ENCODE data around the gene PEX14.

The PEX14 gene

DNA sequence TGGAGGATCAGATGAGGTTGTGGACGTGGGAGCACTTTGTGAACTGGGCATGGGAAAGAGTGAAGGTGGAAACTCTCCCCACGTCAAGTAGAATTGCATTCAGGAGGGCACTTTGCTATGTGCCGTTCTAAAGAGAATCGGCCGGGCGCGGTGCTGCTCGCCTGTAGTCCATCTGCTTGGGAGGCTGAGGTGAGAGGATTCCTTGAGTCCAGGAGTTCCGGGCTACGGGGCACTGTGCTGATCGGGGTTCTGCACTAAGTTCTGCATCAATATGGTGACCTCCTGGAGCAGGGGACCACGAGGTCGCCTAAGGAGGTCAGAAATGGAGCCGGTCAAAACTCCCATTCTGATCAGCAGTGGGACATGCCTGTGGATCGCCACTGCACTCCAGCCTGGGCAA lies 141.9 kb downstream of the PEX14 start:
- no peaks in the 10 kb centered on the region for H3F3A ChIP-seq (ENCODE audit: insufficient read depth, low read length)
- no peak overlapping the region for H3K27ac ChIP-seq (ENCODE audit: low read depth, low read length, poor library complexity, severe bottlenecking)
- no peak overlapping the region for H3K9ac ChIP-seq (ENCODE audit: low read length)
- H3K4me3 ChIP-seq (ENCODE audit: low read depth, low read length, poor library complexity, severe bottlenecking): no peak overlapping the region
- no peaks in the 10 kb centered on the region for H3K79me2 ChIP-seq (ENCODE audit: insufficient read depth, low read length)
- no peaks in the 10 kb centered on the region for H3K27me3 ChIP-seq (ENCODE audit: insufficient read depth, low read length)
- no peaks in the 10 kb centered on the region for H3K9me3 ChIP-seq (ENCODE audit: low read length)
- no peaks in the 10 kb centered on the region for H3K4me1 ChIP-seq (ENCODE audit: insufficient read depth, low read length, severe bottlenecking)
- no peaks in the 10 kb centered on the region for H3K9me2 ChIP-seq (ENCODE audit: low read depth, low read length)
- TF ChIP-seq, protein P1, sequence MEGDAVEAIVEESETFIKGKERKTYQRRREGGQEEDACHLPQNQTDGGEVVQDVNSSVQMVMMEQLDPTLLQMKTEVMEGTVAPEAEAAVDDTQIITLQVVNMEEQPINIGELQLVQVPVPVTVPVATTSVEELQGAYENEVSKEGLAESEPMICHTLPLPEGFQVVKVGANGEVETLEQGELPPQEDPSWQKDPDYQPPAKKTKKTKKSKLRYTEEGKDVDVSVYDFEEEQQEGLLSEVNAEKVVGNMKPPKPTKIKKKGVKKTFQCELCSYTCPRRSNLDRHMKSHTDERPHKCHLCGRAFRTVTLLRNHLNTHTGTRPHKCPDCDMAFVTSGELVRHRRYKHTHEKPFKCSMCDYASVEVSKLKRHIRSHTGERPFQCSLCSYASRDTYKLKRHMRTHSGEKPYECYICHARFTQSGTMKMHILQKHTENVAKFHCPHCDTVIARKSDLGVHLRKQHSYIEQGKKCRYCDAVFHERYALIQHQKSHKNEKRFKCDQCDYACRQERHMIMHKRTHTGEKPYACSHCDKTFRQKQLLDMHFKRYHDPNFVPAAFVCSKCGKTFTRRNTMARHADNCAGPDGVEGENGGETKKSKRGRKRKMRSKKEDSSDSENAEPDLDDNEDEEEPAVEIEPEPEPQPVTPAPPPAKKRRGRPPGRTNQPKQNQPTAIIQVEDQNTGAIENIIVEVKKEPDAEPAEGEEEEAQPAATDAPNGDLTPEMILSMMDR (IDR thresholded peaks at IDR 0.05; ENCODE audit: low read length): no peak
- TF ChIP-seq EZH2 (IDR thresholded peaks at IDR 0.05; ENCODE audit: borderline replicate concordance, low read length): no peak
- H4K20me1 ChIP-seq (ENCODE audit: insufficient read depth, low read length): no peaks in the 10 kb centered on the region
- H3K4me2 ChIP-seq (ENCODE audit: low read length): no peak overlapping the region
- no peak overlapping the region for H2AFZ ChIP-seq (ENCODE audit: low read length)
- no peaks in the 10 kb centered on the region for H3K36me3 ChIP-seq (ENCODE audit: insufficient read depth, low read length)

DNA sequence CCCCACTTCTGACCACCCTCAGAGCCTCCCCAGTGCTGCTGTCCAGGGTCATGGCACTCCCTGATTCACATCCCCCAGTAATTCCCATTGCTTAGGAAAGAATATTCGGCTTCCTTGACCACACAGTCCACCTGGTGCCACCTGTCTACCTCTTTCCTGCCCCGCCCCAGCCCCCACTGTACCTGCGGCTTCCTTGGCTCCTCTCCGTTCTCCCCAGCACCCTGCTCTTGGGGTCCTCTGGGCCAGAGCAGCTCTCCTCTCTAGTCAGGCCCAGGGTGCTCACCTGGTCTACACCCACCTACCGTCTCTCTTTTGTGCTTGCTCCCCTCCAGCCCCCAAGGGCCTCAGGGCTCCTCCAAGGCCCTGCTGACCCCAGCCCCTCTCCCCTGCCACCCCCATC lies 142.6 kb downstream of the PEX14 start:
- Histone ChIP-seq H3K4me3 (ENCODE audit: low read depth, low read length, poor library complexity, severe bottlenecking) (no peak overlapping the region), H3K36me3 (ENCODE audit: insufficient read depth, low read length) (no peaks in the 10 kb centered on the region), H3K4me2 (ENCODE audit: low read length) (no peak overlapping the region), H3K9me3 (ENCODE audit: low read length) (no peaks in the 10 kb centered on the region), H4K20me1 (ENCODE audit: insufficient read depth, low read length) (no peaks in the 10 kb centered on the region), H3K4me1 (ENCODE audit: insufficient read depth, low read length, severe bottlenecking) (no peaks in the 10 kb centered on the region), H3K79me2 (ENCODE audit: insufficient read depth, low read length) (no peaks in the 10 kb centered on the region), H3K27ac (ENCODE audit: low read depth, low read length, poor library complexity, severe bottlenecking) (no peak overlapping the region), H3F3A (ENCODE audit: insufficient read depth, low read length) (no peaks in the 10 kb centered on the region), H2AFZ (ENCODE audit: low read length) (no peak overlapping the region), H3K9me2 (ENCODE audit: low read depth, low read length) (no peaks in the 10 kb centered on the region), H3K9ac (ENCODE audit: low read length) (no peak overlapping the region), H3K27me3 (ENCODE audit: insufficient read depth, low read length) (no peaks in the 10 kb centered on the region)
- TF ChIP-seq EZH2 (IDR thresholded peaks at IDR 0.05; ENCODE audit: borderline replicate concordance, low read length): no peak
- TF ChIP-seq, protein P1 (IDR thresholded peaks at IDR 0.05; ENCODE audit: low read length): no peak

DNA sequence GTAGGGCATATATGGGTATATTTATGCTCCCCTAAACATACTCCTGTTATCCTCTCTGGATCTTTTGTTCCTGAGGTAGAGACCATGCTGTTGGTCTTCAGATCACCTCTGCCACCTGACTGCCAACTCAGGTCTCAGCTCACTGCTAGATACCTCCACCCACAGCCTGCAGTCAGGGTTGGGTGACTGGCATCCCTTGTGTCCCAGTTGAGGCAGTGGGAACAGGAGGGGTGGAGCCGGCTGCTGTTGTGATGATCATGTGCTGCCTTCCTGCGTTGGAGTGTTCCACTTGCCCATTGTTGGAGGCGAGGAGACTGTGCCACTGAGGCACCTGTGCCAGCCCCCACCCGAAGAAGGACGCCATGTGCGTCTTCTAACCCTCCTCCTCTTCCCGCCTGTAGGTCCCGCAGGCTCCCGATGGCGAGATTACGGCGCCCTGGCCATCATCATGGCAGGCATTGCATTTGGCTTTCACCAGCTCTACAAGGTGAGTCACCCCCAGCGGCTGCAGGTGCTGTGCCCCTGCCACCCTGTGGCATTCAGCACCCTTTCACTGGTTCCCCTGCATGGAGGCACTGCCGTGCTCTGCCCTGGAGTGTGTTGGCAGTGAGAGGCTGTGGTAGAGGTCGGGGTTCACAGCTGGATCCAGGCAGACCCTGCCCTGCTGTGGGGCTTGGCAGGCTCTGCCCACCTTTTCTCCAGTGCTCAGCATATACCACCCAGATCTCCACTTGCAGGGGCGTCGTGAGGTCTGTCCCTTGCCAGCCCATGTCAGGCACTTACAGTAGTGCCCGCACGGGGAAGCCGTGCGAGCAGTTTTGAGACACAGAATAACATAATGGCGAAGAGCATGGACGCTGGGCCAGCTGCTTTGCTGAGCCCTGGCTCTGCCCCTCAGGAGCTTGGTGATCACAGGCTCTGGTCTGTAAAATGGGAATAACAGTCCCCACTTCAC lies 143.5 kb downstream of the PEX14 start:
- no peaks in the 10 kb centered on the region for H4K20me1 ChIP-seq (ENCODE audit: insufficient read depth, low read length)
- no peak overlapping the region for H3K9ac ChIP-seq (ENCODE audit: low read length)
- H3K9me2 ChIP-seq (ENCODE audit: low read depth, low read length): no peaks in the 10 kb centered on the region

More for the DNA sequence above, 143.5 kb downstream of the PEX14 start:
- TF ChIP-seq, protein P1 (IDR thresholded peaks at IDR 0.05; ENCODE audit: low read length): no peak
- no peak for TF ChIP-seq EZH2 (IDR thresholded peaks at IDR 0.05; ENCODE audit: borderline replicate concordance, low read length)
- Histone ChIP-seq H3K4me1 (ENCODE audit: insufficient read depth, low read length, severe bottlenecking) (no peaks in the 10 kb centered on the region), H3K36me3 (ENCODE audit: insufficient read depth, low read length) (no peaks in the 10 kb centered on the region), H2AFZ (ENCODE audit: low read length) (no peak overlapping the region), H3K9me3 (ENCODE audit: low read length) (no peaks in the 10 kb centered on the region), H3K79me2 (ENCODE audit: insufficient read depth, low read length) (no peaks in the 10 kb centered on the region), H3K27ac (ENCODE audit: low read depth, low read length, poor library complexity, severe bottlenecking) (no peak overlapping the region), H3F3A (ENCODE audit: insufficient read depth, low read length) (no peaks in the 10 kb centered on the region), H3K27me3 (ENCODE audit: insufficient read depth, low read length) (no peaks in the 10 kb centered on the region), H3K4me2 (ENCODE audit: low read length) (no peak overlapping the region), H3K4me3 (ENCODE audit: low read depth, low read length, poor library complexity, severe bottlenecking) (no peak overlapping the region)
